DMS114 treated with DMSO at 0.1 percent for 48 hours (cell line): ENCODE results near the gene EGLN3.

ENCODE experiments used
- DNase-seq: peaks from one replicate; lab custom pipeline; 2025; ENCODE audit not compliant: unreplicated experiment; lab: John Stamatoyannopoulos, UW

EGLN3 gene

GRCh38 chr14:33876274-33876673, 74.6 kb downstream of the EGLN3 start:
- DNase-seq: no peak
